WI38 (cell line): ENCODE measurements around the gene SMAP1.
A peak's percentile ranks its signal among the peaks of the same experiment; 100 is the strongest.

Source experiments
- H3K4me3 ChIP-seq: 2 replicates; pipeline ENCODE4 v1.5.1; 2011; ENCODE audit warnings: low read depth, mild to moderate bottlenecking, control low read depth, low read length
- CTCF ChIP-seq: IDR thresholded peaks from 2 replicates; pipeline ENCODE4 v1.5.1; 2012; ENCODE audit warnings: low read depth, mild to moderate bottlenecking, control low read depth, low read length

The SMAP1 gene

GRCh38 chr6:70667711-70668498, at the start of gene SMAP1:
SMAP1 (plus strand) TSS chr6:70667883; CDS start chr6:70668024, 141 bp downstream.
- no peak for TF ChIP-seq CTCF
- peak within 1 kb of the TSS; percentile 85 for H3K4me3 ChIP-seq

- no peak overlapping the region for H3K4me3 ChIP-seq
- no peak for TF ChIP-seq CTCF
Measured at GRCh38 chr6:70620746-70621145, 46.9 kb upstream of the SMAP1 start.

- TF ChIP-seq CTCF: no peak
- no peak overlapping the region for H3K4me3 ChIP-seq
Measured at GRCh38 chr6:70622461-70622860, 45.2 kb upstream of the SMAP1 start.

- H3K4me3 ChIP-seq: no peak overlapping the region
- no peak for TF ChIP-seq CTCF
Measured at GRCh38 chr6:70625436-70625835, 42.2 kb upstream of the SMAP1 start.

GRCh38 chr6:70627500-70628254, 40.0 kb upstream of the SMAP1 start:
- H3K4me3 ChIP-seq: no peak overlapping the region
- no peak for TF ChIP-seq CTCF

GRCh38 chr6:70629929-70630328, 37.8 kb upstream of the SMAP1 start:
- TF ChIP-seq CTCF: no peak
- H3K4me3 ChIP-seq: no peak overlapping the region

GRCh38 chr6:70633870-70634269, 33.8 kb upstream of the SMAP1 start:
- H3K4me3 ChIP-seq: no peak overlapping the region
- TF ChIP-seq CTCF: no peak
